Measurements from ENCODE around the gene HMOX1. TPM values are rescaled to one million over a fixed set of nuclear protein-coding genes. Genes with fewer than 3 reads are reported as not detected.
"Not testable (repeated sequence)": the region's sequence is repeated elsewhere in the genome, so short reads cannot be mapped to it uniquely, and the experiment has no call there.

The HMOX1 gene
- total and polyA plus RNA-seq, 4 donors, result 18.7 to 108 (median 59.7) TPM

DNA sequence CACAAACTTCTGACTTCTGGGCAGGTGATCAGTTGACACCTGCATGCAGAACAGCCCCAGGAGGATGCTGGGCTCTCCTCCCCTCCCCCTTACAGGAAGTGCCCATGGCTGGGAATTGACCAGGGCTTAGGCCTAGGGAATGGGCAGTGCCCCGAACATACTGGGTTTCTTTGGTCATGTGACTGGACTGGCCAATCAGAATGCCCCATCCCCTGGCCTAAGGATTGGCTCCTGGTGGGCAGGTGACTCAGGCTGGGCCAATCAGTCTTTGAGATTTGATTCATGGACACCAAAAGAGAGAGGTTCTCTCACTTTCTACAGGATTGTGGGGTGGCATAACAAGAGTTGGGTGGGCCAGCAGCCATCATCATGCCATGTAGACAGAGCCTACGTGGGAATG, 56.2 kb downstream of the HMOX1 start:
- peaks cover 0 to 7% (median 2%) of the 10 kb centered on the region in 4 donors for H3K9me3 ChIP-seq (ENCODE audit: control insufficient read depth in 4 of 4, low read length in 3 of 4)
- no peaks in the 10 kb centered on the region for H3K4me1 ChIP-seq (ENCODE audit: control insufficient read depth in 4 of 4, insufficient read depth in 4 of 4, low read length in 3 of 4)
- WGBS, result 99% methylated on average over 2 of the region's 2 CpGs
- no peak overlapping the region for H3K4me3 ChIP-seq (ENCODE audit: low read depth in 1 of 3, low read length in 3 of 3)
- no peak overlapping the region for H3K9ac ChIP-seq (ENCODE audit: low read depth in 1 of 2, low read length in 2 of 2)
- TF ChIP-seq FOXA1 (IDR thresholded peaks at IDR 0.05) (no peak), FOXA2 (IDR thresholded peaks at IDR 0.05) (no peak), JUND (IDR thresholded peaks at IDR 0.05) (no peak), YY1 (IDR thresholded peaks at IDR 0.05) (no peak), HNF4A (conservative IDR thresholded peaks at IDR 0.05) (no peak), EGR1 (IDR thresholded peaks at IDR 0.05; ENCODE audit: low read depth in 2 of 2) (no peak), TAF1 (conservative IDR thresholded peaks at IDR 0.05) (no peak), RAD21 (IDR thresholded peaks at IDR 0.05) (no peak), HNF4G (IDR thresholded peaks at IDR 0.05) (no peak)
- TF ChIP-seq, protein P1, sequence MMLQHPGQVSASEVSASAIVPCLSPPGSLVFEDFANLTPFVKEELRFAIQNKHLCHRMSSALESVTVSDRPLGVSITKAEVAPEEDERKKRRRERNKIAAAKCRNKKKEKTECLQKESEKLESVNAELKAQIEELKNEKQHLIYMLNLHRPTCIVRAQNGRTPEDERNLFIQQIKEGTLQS (IDR thresholded peaks at IDR 0.05), result no peak
- TF ChIP-seq, protein P2, sequence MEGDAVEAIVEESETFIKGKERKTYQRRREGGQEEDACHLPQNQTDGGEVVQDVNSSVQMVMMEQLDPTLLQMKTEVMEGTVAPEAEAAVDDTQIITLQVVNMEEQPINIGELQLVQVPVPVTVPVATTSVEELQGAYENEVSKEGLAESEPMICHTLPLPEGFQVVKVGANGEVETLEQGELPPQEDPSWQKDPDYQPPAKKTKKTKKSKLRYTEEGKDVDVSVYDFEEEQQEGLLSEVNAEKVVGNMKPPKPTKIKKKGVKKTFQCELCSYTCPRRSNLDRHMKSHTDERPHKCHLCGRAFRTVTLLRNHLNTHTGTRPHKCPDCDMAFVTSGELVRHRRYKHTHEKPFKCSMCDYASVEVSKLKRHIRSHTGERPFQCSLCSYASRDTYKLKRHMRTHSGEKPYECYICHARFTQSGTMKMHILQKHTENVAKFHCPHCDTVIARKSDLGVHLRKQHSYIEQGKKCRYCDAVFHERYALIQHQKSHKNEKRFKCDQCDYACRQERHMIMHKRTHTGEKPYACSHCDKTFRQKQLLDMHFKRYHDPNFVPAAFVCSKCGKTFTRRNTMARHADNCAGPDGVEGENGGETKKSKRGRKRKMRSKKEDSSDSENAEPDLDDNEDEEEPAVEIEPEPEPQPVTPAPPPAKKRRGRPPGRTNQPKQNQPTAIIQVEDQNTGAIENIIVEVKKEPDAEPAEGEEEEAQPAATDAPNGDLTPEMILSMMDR (IDR thresholded peaks at IDR 0.05; ENCODE audit: low read depth, low read length, missing input control), result no peak
- TF ChIP-seq, protein P3, sequence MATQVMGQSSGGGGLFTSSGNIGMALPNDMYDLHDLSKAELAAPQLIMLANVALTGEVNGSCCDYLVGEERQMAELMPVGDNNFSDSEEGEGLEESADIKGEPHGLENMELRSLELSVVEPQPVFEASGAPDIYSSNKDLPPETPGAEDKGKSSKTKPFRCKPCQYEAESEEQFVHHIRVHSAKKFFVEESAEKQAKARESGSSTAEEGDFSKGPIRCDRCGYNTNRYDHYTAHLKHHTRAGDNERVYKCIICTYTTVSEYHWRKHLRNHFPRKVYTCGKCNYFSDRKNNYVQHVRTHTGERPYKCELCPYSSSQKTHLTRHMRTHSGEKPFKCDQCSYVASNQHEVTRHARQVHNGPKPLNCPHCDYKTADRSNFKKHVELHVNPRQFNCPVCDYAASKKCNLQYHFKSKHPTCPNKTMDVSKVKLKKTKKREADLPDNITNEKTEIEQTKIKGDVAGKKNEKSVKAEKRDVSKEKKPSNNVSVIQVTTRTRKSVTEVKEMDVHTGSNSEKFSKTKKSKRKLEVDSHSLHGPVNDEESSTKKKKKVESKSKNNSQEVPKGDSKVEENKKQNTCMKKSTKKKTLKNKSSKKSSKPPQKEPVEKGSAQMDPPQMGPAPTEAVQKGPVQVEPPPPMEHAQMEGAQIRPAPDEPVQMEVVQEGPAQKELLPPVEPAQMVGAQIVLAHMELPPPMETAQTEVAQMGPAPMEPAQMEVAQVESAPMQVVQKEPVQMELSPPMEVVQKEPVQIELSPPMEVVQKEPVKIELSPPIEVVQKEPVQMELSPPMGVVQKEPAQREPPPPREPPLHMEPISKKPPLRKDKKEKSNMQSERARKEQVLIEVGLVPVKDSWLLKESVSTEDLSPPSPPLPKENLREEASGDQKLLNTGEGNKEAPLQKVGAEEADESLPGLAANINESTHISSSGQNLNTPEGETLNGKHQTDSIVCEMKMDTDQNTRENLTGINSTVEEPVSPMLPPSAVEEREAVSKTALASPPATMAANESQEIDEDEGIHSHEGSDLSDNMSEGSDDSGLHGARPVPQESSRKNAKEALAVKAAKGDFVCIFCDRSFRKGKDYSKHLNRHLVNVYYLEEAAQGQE (IDR thresholded peaks at IDR 0.05), result no peak
- TF ChIP-seq, protein P4, sequence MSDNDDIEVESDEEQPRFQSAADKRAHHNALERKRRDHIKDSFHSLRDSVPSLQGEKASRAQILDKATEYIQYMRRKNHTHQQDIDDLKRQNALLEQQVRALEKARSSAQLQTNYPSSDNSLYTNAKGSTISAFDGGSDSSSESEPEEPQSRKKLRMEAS (IDR thresholded peaks at IDR 0.05), result no peak
- H3K27ac ChIP-seq (ENCODE audit: low read depth in 1 of 2, low read length in 2 of 2), result no peak overlapping the region
- H3K36me3 ChIP-seq (ENCODE audit: control insufficient read depth in 4 of 4, insufficient read depth in 3 of 4, low read depth in 1 of 4, low read length in 3 of 4), result peaks cover 0 to 1% (median 0%) of the 10 kb centered on the region in 4 donors
- no peaks in the 10 kb centered on the region for H3K27me3 ChIP-seq (ENCODE audit: control insufficient read depth in 4 of 4, insufficient read depth in 4 of 4, low read length in 3 of 4)
- no peak for DNase-seq (ENCODE audit: low spot score)

DNA sequence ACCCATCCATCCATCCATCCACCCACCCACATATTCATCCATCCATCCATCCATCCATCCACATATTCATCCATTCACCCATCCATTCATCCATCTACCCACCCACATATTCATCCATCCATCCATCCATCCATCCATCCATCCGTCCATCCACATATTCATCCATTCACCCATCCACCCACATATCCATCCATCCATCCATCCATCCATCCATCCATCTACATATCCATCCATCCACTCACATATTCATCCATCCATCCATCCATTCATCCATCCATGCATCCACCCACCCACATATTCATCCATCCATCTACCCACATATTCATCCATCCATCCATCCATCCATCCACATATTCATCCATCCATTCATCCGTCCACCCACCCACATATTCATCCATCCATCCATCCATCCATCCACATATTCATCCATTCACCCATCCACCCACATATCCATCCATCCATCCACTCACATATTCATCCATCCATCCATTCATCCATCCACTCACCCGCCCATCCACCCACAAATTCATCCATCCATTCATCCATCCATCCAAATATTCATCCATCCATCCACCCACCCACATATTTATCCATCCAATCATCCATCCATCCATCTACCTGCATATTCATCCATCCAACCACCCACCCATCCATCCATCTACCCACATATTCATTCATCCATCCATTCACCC, 57.9 kb downstream of the HMOX1 start:
- H3K9me3 ChIP-seq (ENCODE audit: control insufficient read depth in 4 of 4, low read length in 3 of 4); H3K4me3 ChIP-seq (ENCODE audit: low read depth in 1 of 3, low read length in 3 of 3); DNase-seq (ENCODE audit: low spot score); H3K4me1 ChIP-seq (ENCODE audit: control insufficient read depth in 4 of 4, insufficient read depth in 4 of 4, low read length in 3 of 4); H3K27ac ChIP-seq (ENCODE audit: low read depth in 1 of 2, low read length in 2 of 2); H3K9ac ChIP-seq (ENCODE audit: low read depth in 1 of 2, low read length in 2 of 2); H3K27me3 ChIP-seq (ENCODE audit: control insufficient read depth in 4 of 4, insufficient read depth in 4 of 4, low read length in 3 of 4); H3K36me3 ChIP-seq (ENCODE audit: control insufficient read depth in 4 of 4, insufficient read depth in 3 of 4, low read depth in 1 of 4, low read length in 3 of 4): not testable (repeated sequence)
- WGBS, result 84% methylated on average over 3 of the region's 3 CpGs
